ENCODE measurements around the gene BLOC1S1.

Gene BLOC1S1

GRCh38 chr12:55742719-55743405 is 27.0 kb downstream of the BLOC1S1 start, which contains the start of gene GDF11:
TSS of gene GDF11 (plus strand) at chr12:55743122. CDS start at chr12:55743317, 195 bp downstream.
- Histone ChIP-seq H3K36me3 (ENCODE audit: insufficient read depth, low read length) (peaks cover 2% of the 10 kb centered on the region; the same call in 1 of the 2 replicates), H3K27me3 (ENCODE audit: insufficient read depth, low read length, poor library complexity, severe bottlenecking) (no peaks in the 10 kb centered on the region), H3K79me2 (ENCODE audit: insufficient read depth, low read length) (peaks cover 33% of the 10 kb centered on the region), H3F3A (ENCODE audit: low read depth) (peaks cover 3% of the 10 kb centered on the region; the same call in 1 of the 2 replicates), H4K20me1 (ENCODE audit: insufficient read depth, low read length, poor library complexity, severe bottlenecking) (peaks cover 19% of the 10 kb centered on the region), H3K9me3 (ENCODE audit: insufficient read depth, low read depth, low read length) (no peaks in the 10 kb centered on the region), H3K4me2 (ENCODE audit: low read depth, low read length, poor library complexity, severe bottlenecking) (peak within 1 kb of the TSS; percentile 94), H3K9ac (ENCODE audit: low read depth, low read length, poor library complexity, severe bottlenecking) (peak within 1 kb of the TSS; percentile 86), H3K4me3 (ENCODE audit: low read length, poor library complexity, severe bottlenecking) (peak within 1 kb of the TSS; percentile 85), H3K9me2 (replicated peaks; ENCODE audit: low read depth, low read length) (no peaks in the 10 kb centered on the region), H2AFZ (ENCODE audit: low read length) (peak within 1 kb of the TSS; percentile 82), H3K4me1 (ENCODE audit: insufficient read depth, low read length, poor library complexity, severe bottlenecking) (peaks cover 41% of the 10 kb centered on the region)
- TF ChIP-seq, protein P1, sequence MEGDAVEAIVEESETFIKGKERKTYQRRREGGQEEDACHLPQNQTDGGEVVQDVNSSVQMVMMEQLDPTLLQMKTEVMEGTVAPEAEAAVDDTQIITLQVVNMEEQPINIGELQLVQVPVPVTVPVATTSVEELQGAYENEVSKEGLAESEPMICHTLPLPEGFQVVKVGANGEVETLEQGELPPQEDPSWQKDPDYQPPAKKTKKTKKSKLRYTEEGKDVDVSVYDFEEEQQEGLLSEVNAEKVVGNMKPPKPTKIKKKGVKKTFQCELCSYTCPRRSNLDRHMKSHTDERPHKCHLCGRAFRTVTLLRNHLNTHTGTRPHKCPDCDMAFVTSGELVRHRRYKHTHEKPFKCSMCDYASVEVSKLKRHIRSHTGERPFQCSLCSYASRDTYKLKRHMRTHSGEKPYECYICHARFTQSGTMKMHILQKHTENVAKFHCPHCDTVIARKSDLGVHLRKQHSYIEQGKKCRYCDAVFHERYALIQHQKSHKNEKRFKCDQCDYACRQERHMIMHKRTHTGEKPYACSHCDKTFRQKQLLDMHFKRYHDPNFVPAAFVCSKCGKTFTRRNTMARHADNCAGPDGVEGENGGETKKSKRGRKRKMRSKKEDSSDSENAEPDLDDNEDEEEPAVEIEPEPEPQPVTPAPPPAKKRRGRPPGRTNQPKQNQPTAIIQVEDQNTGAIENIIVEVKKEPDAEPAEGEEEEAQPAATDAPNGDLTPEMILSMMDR (conservative IDR thresholded peaks at IDR 0.05; ENCODE audit: low read length), result no peak
- TF ChIP-seq EZH2phosphoT487 (IDR thresholded peaks at IDR 0.05; ENCODE audit: borderline replicate concordance), result no peak

- H2AFZ ChIP-seq (ENCODE audit: low read length), result peak overlapping the region; percentile 44; the same call in 1 of the 2 replicates
- H3K4me2 ChIP-seq (ENCODE audit: low read depth, low read length, poor library complexity, severe bottlenecking), result peak overlapping the region; percentile 94
- TF ChIP-seq, protein P1 (conservative IDR thresholded peaks at IDR 0.05; ENCODE audit: low read length), result no peak
- TF ChIP-seq EZH2phosphoT487 (IDR thresholded peaks at IDR 0.05; ENCODE audit: borderline replicate concordance), result no peak
- H3K4me3 ChIP-seq (ENCODE audit: low read length, poor library complexity, severe bottlenecking), result peak overlapping the region; percentile 85
- peaks cover 3% of the 10 kb centered on the region; the same call in 1 of the 2 replicates for H3F3A ChIP-seq (ENCODE audit: low read depth)
- peaks cover 8% of the 10 kb centered on the region; the same call in 1 of the 2 replicates for H3K36me3 ChIP-seq (ENCODE audit: insufficient read depth, low read length)
- H3K4me1 ChIP-seq (ENCODE audit: insufficient read depth, low read length, poor library complexity, severe bottlenecking), result peaks cover 40% of the 10 kb centered on the region
- H3K9me2 ChIP-seq (replicated peaks; ENCODE audit: low read depth, low read length), result no peaks in the 10 kb centered on the region
- H3K79me2 ChIP-seq (ENCODE audit: insufficient read depth, low read length), result peaks cover 41% of the 10 kb centered on the region
- H3K27me3 ChIP-seq (ENCODE audit: insufficient read depth, low read length, poor library complexity, severe bottlenecking), result no peaks in the 10 kb centered on the region
- H3K9me3 ChIP-seq (ENCODE audit: insufficient read depth, low read depth, low read length), result no peaks in the 10 kb centered on the region
- H3K9ac ChIP-seq (ENCODE audit: low read depth, low read length, poor library complexity, severe bottlenecking), result peak overlapping the region; percentile 86
- peaks cover 26% of the 10 kb centered on the region for H4K20me1 ChIP-seq (ENCODE audit: insufficient read depth, low read length, poor library complexity, severe bottlenecking)
Measured at GRCh38 chr12:55743406-55744339, 27.8 kb downstream of the BLOC1S1 start.

- Histone ChIP-seq H3K9me2 (replicated peaks; ENCODE audit: low read depth, low read length) (no peaks in the 10 kb centered on the region), H3K4me1 (ENCODE audit: insufficient read depth, low read length, poor library complexity, severe bottlenecking) (peaks cover 40% of the 10 kb centered on the region), H3K36me3 (ENCODE audit: insufficient read depth, low read length) (peaks cover 16% of the 10 kb centered on the region; the same call in 1 of the 2 replicates), H3K4me2 (ENCODE audit: low read depth, low read length, poor library complexity, severe bottlenecking) (peak overlapping the region; percentile 94), H4K20me1 (ENCODE audit: insufficient read depth, low read length, poor library complexity, severe bottlenecking) (peaks cover 33% of the 10 kb centered on the region), H3K9ac (ENCODE audit: low read depth, low read length, poor library complexity, severe bottlenecking) (peak overlapping the region; percentile 86), H3K4me3 (ENCODE audit: low read length, poor library complexity, severe bottlenecking) (peak overlapping the region; percentile 85), H3K27me3 (ENCODE audit: insufficient read depth, low read length, poor library complexity, severe bottlenecking) (no peaks in the 10 kb centered on the region), H3K9me3 (ENCODE audit: insufficient read depth, low read depth, low read length) (no peaks in the 10 kb centered on the region), H3K79me2 (ENCODE audit: insufficient read depth, low read length) (peaks cover 49% of the 10 kb centered on the region), H2AFZ (ENCODE audit: low read length) (peak overlapping the region; percentile 44; the same call in 1 of the 2 replicates), H3F3A (ENCODE audit: low read depth) (peaks cover 3% of the 10 kb centered on the region; the same call in 1 of the 2 replicates)
- no peak for TF ChIP-seq EZH2phosphoT487 (IDR thresholded peaks at IDR 0.05; ENCODE audit: borderline replicate concordance)
- TF ChIP-seq, protein P1 (conservative IDR thresholded peaks at IDR 0.05; ENCODE audit: low read length), result no peak
Measured at GRCh38 chr12:55744340-55745030, 28.6 kb downstream of the BLOC1S1 start.
